Measurements from ENCODE around the gene VSIR.

DNA sequence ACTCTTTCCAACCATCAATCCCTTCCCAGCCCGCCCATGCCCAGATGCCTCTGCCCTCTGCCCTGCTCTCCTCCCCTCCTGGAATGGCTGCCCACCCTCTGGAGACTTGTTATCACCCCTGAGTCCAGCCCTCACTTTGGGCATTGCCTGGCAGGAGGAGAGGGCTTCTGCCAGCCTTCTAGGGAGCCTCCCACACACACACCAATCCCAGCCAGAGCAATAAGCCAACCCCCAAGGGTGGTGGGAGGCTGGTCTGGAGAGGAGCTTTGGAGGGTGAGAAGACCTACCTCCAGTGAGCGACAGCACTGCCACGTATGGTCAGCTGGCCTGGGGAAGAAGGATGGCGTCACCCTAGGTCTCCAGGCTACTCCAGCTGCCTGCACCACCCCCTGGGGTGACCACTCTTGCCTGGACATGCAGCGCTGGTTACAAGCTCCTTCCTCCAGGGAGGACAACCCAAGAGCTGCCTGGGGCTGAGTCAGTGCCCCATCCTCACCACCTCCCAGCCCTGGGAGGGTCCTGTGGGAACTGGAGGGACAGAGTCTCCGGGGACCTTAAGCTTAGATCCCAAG lies 62.2 kb downstream of the VSIR start:
- TF ChIP-seq SUZ12 (IDR thresholded peaks at IDR 0.05; ENCODE audit: extremely low read depth, insufficient read depth, insufficient read length), result no peak
- TF ChIP-seq YY1 (IDR thresholded peaks at IDR 0.05; ENCODE audit: insufficient read depth, insufficient read length), result no peak
